Cardiac fibroblast (primary cell): ENCODE measurements around the gene SGTB.

Experiments
- DNase-seq, 2 donors: peaks; one replicate each; pipeline versions ENCODE4 v3.0.0 to v3.0.0-alpha.2; 2010; ENCODE audit warnings: low read depth in 2 of 2
- H3K4me3 ChIP-seq, 2 donors: replicated peaks in 1 of 2; 1 replicate in 1 of 2; 2 replicates in 1 of 2; pipeline ENCODE4 v1.5.1; 2011; ENCODE audit warnings: low read depth in 2 of 2, low read length in 2 of 2, mild to moderate bottlenecking in 2 of 2, moderate library complexity in 1 of 2
- CTCF ChIP-seq: IDR thresholded peaks from one replicate; pipeline ENCODE4 v1.5.1; 2011; ENCODE audit warnings: low read depth, mild to moderate bottlenecking, low read length, inconsistent platforms

The SGTB gene

GRCh38 chr5:65646938-65647337 is 75.0 kb downstream of the SGTB start:
- H3K4me3 ChIP-seq: no peak overlapping the region
- no peak for TF ChIP-seq CTCF
- DNase-seq: no peak

- no peak overlapping the region for H3K4me3 ChIP-seq
- TF ChIP-seq CTCF: no peak
- DNase-seq: no peak
These were observed 81.7 kb downstream of the SGTB start for GRCh38 chr5:65640240-65640639.

GRCh38 chr5:65630981-65631380 is 90.9 kb downstream of the SGTB start:
- TF ChIP-seq CTCF: no peak
- no peak overlapping the region for H3K4me3 ChIP-seq
- no peak for DNase-seq

- TF ChIP-seq CTCF: no peak
- peak overlapping the region; percentile 82 to 97 for H3K4me3 ChIP-seq
- peak in 1 of 2 donors; percentile 6 for DNase-seq
These were observed 96.2 kb downstream of the SGTB start for GRCh38 chr5:65625743-65626142.

- peak within 1 kb of the TSS; percentile 82 to 97 for H3K4me3 ChIP-seq
- TF ChIP-seq CTCF: no peak
- peak; percentile 89 to 92 for DNase-seq
These were observed 97.0 kb downstream of the SGTB start, which contains the start of the genes SHLD3 and TRAPPC13 for GRCh38 chr5:65624571-65625555. TSS of gene SHLD3 (plus strand) at chr5:65625027. CDS start at chr5:65629588, 4,561 bp downstream. TSS of gene TRAPPC13 (plus strand) at chr5:65625027. CDS start at chr5:65625061, 34 bp downstream.

GRCh38 chr5:65624025-65624570 is 97.8 kb downstream of the SGTB start, which contains the start of gene TRIM23:
TSS of gene TRIM23 (minus strand) at chr5:65624333. CDS start at chr5:65624274, 59 bp downstream.
- peak; percentile 8 for TF ChIP-seq CTCF
- H3K4me3 ChIP-seq: peak within 1 kb of the TSS; percentile 82 to 97
- DNase-seq: peak; percentile 95
